ENCODE results near the gene CPHXL2. TPM values are rescaled to one million over a fixed set of nuclear protein-coding genes. Genes with fewer than 3 reads are reported as not detected.

CPHXL2 gene
- not detected in 2 replicates for total RNA-seq

DNA sequence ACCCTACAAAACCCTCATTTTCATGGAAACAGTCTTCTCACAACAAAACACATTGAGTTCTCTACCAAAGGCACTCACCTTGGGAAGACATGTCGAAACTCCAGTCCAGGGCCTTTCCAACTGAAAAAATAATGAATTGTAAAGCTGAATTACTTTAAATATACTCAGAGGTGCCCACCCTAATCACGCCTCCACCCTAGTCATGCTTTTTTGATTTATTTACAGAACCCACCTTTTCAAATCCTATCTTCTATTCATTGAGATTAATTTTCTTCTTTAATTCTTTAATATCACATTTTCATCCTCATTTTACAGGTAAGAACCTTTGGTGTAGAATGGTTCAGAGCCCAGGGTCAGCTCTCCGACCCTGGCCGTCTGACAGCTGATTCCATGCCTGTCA, at the start of gene CPHXL2:
CPHXL2 (minus strand) TSS at position 101 of the 400 bp plus-strand sequence; CDS start at position 91, 10 bp downstream.

DNA sequence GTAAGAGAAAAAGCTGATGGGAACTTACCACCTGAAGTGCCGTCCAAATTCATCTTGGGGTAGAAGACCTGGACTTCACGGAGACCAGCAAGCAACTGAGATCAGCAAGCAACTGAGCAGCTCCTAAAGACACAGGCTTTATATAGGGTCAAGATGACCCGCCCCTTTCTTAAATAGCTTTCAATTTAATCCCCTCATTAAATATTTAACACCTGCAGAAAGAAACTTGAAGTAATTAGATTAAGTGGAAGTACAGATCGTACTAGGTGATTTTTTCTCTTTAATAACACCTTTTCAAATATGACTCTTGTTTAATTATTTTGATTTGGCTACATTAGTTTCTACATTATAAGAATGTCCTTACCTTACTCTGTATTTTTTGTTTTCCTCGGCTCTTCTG, 49.6 kb upstream of the CPHXL2 start, which contains the start of gene CPHXL:
CPHXL (minus strand) TSS at position 101 of the 400 bp plus-strand sequence; CDS start at position 53, 48 bp downstream.

DNA sequence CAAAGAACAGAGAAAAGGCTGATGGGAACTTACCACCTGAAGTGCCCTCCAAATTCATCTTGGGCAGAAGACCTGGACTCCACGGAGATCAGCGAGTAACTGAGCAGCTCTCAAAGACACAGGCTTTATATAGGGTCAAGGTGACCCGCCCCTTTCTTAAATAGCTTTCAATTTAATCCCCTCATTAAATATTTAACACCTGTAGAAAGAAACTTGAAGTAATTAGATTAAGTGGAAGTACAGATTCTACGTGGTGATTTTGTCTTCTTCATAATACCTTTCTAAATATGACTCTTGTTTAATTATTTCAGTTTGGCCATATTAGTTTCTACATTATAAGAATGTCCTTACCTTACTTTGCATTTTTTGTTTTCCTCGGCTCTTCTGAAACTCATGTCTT, 24.6 kb upstream of the CPHXL2 start, which contains the start of gene DUXB:
DUXB (minus strand) TSS at position 101 of the 400 bp plus-strand sequence; CDS start at position 58, 43 bp downstream.

DNA sequence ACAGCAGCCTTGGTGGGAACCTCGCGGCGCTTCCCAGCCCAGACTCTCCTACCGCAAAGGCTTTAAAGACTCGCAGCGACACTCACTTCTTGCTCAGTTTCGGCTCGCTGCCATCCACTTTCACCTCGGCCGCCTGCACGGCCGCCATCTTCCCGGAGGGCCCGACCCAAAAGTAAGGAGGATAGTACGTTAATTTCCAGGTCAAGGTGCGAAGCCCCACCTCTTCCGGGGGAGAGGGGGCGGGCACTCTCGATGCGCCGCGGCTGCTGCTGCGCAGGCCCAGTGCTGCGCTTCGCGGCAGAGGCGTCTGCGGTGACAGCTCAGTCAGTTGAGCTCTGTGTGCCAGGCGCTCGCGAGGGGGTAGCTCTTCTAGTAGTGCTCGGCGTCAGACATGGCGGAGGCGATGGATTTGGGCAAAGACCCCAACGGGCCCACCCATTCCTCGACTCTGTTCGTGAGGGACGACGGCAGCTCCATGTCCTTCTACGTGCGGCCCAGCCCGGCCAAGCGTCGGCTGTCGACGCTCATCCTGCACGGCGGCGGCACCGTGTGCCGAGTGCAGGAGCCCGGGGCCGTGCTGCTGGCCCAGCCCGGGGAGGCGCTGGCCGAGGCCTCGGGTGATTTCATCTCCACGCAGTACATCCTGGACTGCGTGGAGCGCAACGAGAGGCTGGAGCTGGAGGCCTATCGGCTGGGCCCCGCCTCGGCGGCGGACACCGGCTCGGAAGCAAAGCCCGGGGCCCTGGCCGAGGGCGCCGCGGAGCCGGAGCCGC, 29.1 kb downstream of the CPHXL2 start, which contains the start of the genes KARS1 and TERF2IP:
KARS1 (minus strand) TSS at position 174 of the 773 bp plus-strand sequence; CDS start at position 148, 26 bp downstream.
TERF2IP (plus strand) TSS at position 282 of the 773 bp plus-strand sequence; CDS start at position 392, 110 bp downstream.

DNA sequence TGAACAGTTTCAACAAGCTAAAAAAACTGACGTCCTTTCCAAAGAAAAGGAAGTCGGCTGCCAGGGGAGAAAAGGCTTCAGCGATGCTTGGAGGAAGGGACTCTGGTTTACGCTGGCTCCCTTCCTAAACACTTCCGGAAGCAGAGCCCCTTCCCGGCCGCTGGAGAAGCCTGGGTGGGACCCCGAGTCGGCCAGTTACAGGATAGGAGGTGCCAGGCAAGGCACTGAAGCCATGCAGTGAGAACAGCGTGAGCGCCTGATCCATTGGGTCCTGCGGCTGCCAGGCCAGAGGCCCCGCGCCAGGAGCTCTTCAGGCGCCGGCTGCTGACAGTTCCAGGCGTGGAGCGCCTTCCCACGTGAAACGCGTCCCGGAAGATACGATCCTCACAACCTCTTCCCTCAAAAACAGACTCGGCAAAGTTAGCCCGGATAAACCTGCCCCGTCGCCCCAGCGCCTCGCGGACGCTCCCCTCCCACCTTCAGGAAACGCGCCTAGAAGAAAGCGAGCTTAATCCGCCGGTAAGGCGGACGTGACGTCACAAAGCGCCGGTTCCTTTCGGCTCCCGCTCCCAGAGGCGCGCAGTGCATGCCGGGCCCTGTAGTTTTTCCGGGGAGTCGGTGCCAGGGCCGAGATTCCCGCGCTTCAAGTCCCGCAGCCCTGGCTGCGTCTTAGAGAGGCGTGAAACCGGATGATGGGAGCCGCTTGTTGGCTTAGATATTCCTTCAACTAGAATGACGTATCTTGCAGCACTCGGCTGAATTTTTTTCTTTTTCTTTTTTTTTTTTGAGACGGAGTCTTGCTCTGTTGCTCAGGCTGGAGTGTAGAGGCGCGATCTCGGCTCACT, 53.8 kb downstream of the CPHXL2 start, which contains the start of gene ADAT1:
ADAT1 (minus strand) TSS at position 521 of the 845 bp plus-strand sequence. CDS start 2,482 bp downstream, outside the sequence.

Small RNA genes lying within 50 kb of the gene (small RNA-seq; reads per million reads assigned to genes)
- not detected for gene RN7SL520P

Other genes starting within 250 kb of the CPHXL2 start
- gene CFDP1, start 243.5 kb downstream of the CPHXL2 start, total RNA-seq: 45.3 and 47.1 TPM in 2 replicates
- 10.7 and 15.2 TPM in 2 replicates for gene TMEM170A, start 212.3 kb downstream of the CPHXL2 start, total RNA-seq
- gene CHST6, start 181.6 kb downstream of the CPHXL2 start, total RNA-seq: 0.65 and 0.78 TPM in 2 replicates
- 0.13 and 0.22 TPM in 2 replicates for gene CHST5, start 140.9 kb downstream of the CPHXL2 start, total RNA-seq
- 13.2 and 13.7 TPM in 2 replicates for gene TMEM231, start 120.8 kb downstream of the CPHXL2 start, total RNA-seq
- gene GABARAPL2, start 110.6 kb downstream of the CPHXL2 start, total RNA-seq: 43.4 and 49.8 TPM in 2 replicates
- 44.0 and 47.8 TPM in 2 replicates for gene ADAT1, start 53.7 kb downstream of the CPHXL2 start, total RNA-seq
- gene KARS1, start 29.3 kb downstream of the CPHXL2 start, total RNA-seq: 139 and 154 TPM in 2 replicates
- gene TERF2IP, start 29.2 kb downstream of the CPHXL2 start, total RNA-seq: 40.5 and 47.2 TPM in 2 replicates
- not detected in 2 replicates for gene DUXB, start 24.5 kb upstream of the CPHXL2 start, total RNA-seq
- not detected in 2 replicates for gene CPHXL, start 49.5 kb upstream of the CPHXL2 start, total RNA-seq